ENCODE data around the gene PCGF6.
A peak's percentile ranks its signal among the peaks of the same experiment; 100 is the strongest.

Gene PCGF6, protein sequence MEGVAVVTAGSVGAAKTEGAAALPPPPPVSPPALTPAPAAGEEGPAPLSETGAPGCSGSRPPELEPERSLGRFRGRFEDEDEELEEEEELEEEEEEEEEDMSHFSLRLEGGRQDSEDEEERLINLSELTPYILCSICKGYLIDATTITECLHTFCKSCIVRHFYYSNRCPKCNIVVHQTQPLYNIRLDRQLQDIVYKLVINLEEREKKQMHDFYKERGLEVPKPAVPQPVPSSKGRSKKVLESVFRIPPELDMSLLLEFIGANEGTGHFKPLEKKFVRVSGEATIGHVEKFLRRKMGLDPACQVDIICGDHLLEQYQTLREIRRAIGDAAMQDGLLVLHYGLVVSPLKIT

GRCh38 chr10:103350517-103351260 is at the start of gene PCGF6:
Gene PCGF6, minus strand, starts transcription at chr10:103351140. Its CDS starts 74 bp downstream, at chr10:103351066.
- Histone ChIP-seq H2AFZ (ENCODE audit: low read length) (peak within 1 kb of the TSS; percentile 98), H3K27ac (ENCODE audit: low read depth, low read length, poor library complexity, severe bottlenecking) (peak within 1 kb of the TSS; percentile 33), H3K4me2 (ENCODE audit: low read length) (peak within 1 kb of the TSS; percentile 84), H3K9me2 (ENCODE audit: low read depth, low read length) (no peaks in the 10 kb centered on the region), H3K4me1 (ENCODE audit: insufficient read depth, low read length, severe bottlenecking) (peaks cover 21% of the 10 kb centered on the region), H3K9ac (ENCODE audit: low read length) (peak within 1 kb of the TSS; percentile 92), H3K79me2 (ENCODE audit: insufficient read depth, low read length) (peaks cover 8% of the 10 kb centered on the region), H3K9me3 (ENCODE audit: low read length) (no peaks in the 10 kb centered on the region), H3K4me3 (ENCODE audit: low read depth, low read length, poor library complexity, severe bottlenecking) (peak within 1 kb of the TSS; percentile 91), H3K27me3 (ENCODE audit: insufficient read depth, low read length) (no peaks in the 10 kb centered on the region), H3F3A (ENCODE audit: insufficient read depth, low read length) (0 out of 2 replicates have a peak, but pooled peaks cover 2% of the 10 kb centered on the region), H4K20me1 (ENCODE audit: insufficient read depth, low read length) (no peaks in the 10 kb centered on the region), H3K36me3 (ENCODE audit: insufficient read depth, low read length) (peaks cover 29% of the 10 kb centered on the region)
- no peak for TF ChIP-seq EZH2 (IDR thresholded peaks at IDR 0.05; ENCODE audit: borderline replicate concordance, low read length)
- TF ChIP-seq, protein P1, sequence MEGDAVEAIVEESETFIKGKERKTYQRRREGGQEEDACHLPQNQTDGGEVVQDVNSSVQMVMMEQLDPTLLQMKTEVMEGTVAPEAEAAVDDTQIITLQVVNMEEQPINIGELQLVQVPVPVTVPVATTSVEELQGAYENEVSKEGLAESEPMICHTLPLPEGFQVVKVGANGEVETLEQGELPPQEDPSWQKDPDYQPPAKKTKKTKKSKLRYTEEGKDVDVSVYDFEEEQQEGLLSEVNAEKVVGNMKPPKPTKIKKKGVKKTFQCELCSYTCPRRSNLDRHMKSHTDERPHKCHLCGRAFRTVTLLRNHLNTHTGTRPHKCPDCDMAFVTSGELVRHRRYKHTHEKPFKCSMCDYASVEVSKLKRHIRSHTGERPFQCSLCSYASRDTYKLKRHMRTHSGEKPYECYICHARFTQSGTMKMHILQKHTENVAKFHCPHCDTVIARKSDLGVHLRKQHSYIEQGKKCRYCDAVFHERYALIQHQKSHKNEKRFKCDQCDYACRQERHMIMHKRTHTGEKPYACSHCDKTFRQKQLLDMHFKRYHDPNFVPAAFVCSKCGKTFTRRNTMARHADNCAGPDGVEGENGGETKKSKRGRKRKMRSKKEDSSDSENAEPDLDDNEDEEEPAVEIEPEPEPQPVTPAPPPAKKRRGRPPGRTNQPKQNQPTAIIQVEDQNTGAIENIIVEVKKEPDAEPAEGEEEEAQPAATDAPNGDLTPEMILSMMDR (IDR thresholded peaks at IDR 0.05; ENCODE audit: low read length) = no peak

- Histone ChIP-seq H3F3A (ENCODE audit: insufficient read depth, low read length) (no peaks in the 10 kb centered on the region), H3K9ac (ENCODE audit: low read length) (peak overlapping the region; percentile 93), H3K9me3 (ENCODE audit: low read length) (no peaks in the 10 kb centered on the region), H3K4me3 (ENCODE audit: low read depth, low read length, poor library complexity, severe bottlenecking) (peak overlapping the region; percentile 85), H4K20me1 (ENCODE audit: insufficient read depth, low read length) (no peaks in the 10 kb centered on the region), H3K4me2 (ENCODE audit: low read length) (peak overlapping the region; percentile 78), H3K79me2 (ENCODE audit: insufficient read depth, low read length) (peaks cover 46% of the 10 kb centered on the region), H3K36me3 (ENCODE audit: insufficient read depth, low read length) (peaks cover 50% of the 10 kb centered on the region), H3K27me3 (ENCODE audit: insufficient read depth, low read length) (no peaks in the 10 kb centered on the region), H3K4me1 (ENCODE audit: insufficient read depth, low read length, severe bottlenecking) (peaks cover 31% of the 10 kb centered on the region), H3K9me2 (ENCODE audit: low read depth, low read length) (no peaks in the 10 kb centered on the region), H3K27ac (ENCODE audit: low read depth, low read length, poor library complexity, severe bottlenecking) (no peak overlapping the region), H2AFZ (ENCODE audit: low read length) (0 out of 2 replicates have a peak overlapping the region, but pooled peaks have one; percentile 26)
- TF ChIP-seq EZH2 (IDR thresholded peaks at IDR 0.05; ENCODE audit: borderline replicate concordance, low read length) = no peak
- TF ChIP-seq, protein P1 (IDR thresholded peaks at IDR 0.05; ENCODE audit: low read length) = no peak
Observed at GRCh38 chr10:103397191-103397825, 46.4 kb upstream of the PCGF6 start.

GRCh38 chr10:103396789-103397087 is 45.8 kb upstream of the PCGF6 start:
- peaks cover 52% of the 10 kb centered on the region for H3K36me3 ChIP-seq (ENCODE audit: insufficient read depth, low read length)
- H3K4me1 ChIP-seq (ENCODE audit: insufficient read depth, low read length, severe bottlenecking) = peaks cover 31% of the 10 kb centered on the region
- peak overlapping the region; percentile 22 for H3K27ac ChIP-seq (ENCODE audit: low read depth, low read length, poor library complexity, severe bottlenecking)

More at GRCh38 chr10:103396789-103397087, 45.8 kb upstream of the PCGF6 start:
- H3K27me3 ChIP-seq (ENCODE audit: insufficient read depth, low read length) = no peaks in the 10 kb centered on the region
- H3K9me2 ChIP-seq (ENCODE audit: low read depth, low read length) = no peaks in the 10 kb centered on the region
- peak overlapping the region; percentile 85 for H3K4me3 ChIP-seq (ENCODE audit: low read depth, low read length, poor library complexity, severe bottlenecking)
- H3K79me2 ChIP-seq (ENCODE audit: insufficient read depth, low read length) = peaks cover 46% of the 10 kb centered on the region
- TF ChIP-seq, protein P1 (IDR thresholded peaks at IDR 0.05; ENCODE audit: low read length) = 0 out of 2 replicates have a peak, but pooled peaks have one; percentile 5
- no peak for TF ChIP-seq EZH2 (IDR thresholded peaks at IDR 0.05; ENCODE audit: borderline replicate concordance, low read length)
- no peaks in the 10 kb centered on the region for H3F3A ChIP-seq (ENCODE audit: insufficient read depth, low read length)
- H3K9ac ChIP-seq (ENCODE audit: low read length) = peak overlapping the region; percentile 93
- H2AFZ ChIP-seq (ENCODE audit: low read length) = 0 out of 2 replicates have a peak overlapping the region, but pooled peaks have one; percentile 26
- H3K9me3 ChIP-seq (ENCODE audit: low read length) = no peaks in the 10 kb centered on the region
- peak overlapping the region; percentile 78 for H3K4me2 ChIP-seq (ENCODE audit: low read length)
- H4K20me1 ChIP-seq (ENCODE audit: insufficient read depth, low read length) = no peaks in the 10 kb centered on the region
